K562 (cell line): ENCODE measurements around the gene AMBRA1. TPM values are rescaled to one million over a fixed set of nuclear protein-coding genes. Genes with fewer than 3 reads are reported as not detected.
A peak's percentile ranks its signal among the peaks of the same experiment; 100 is the strongest.

Experiments used
- ATAC-seq: fragments of 200-7000 bp; cut with Tn5 transposase; 3 replicates; pipeline ENCODE4 v1.9.1; 2020; ENCODE audit warnings: moderate library complexity
- BruUV-seq: library from RNA; stranded (reverse); fragments of 400-500 nt; replicated peaks from 2 replicates; lab custom pipeline; 2021; lab: Mats Ljungman, UMichigan
- CTCF ChIA-PET: fragments of 300-600 bp; formaldehyde crosslinking; extraction: SDS; loops from one replicate; lab custom pipeline; 2021; ENCODE audit warnings: low intra/inter-chr PET ratio; lab: Yijun Ruan, JAX
- POLR2A ChIA-PET: fragments of 300-600, 350-650 bp; sonication (Branson Sonifier 250); formaldehyde crosslinking; extraction: SDS; loops from one replicate; lab custom pipeline; 2021; ENCODE audit warnings: antibody characterized with exemption, inconsistent platforms; lab: Yijun Ruan, JAX
- DNase-seq, 4 experiments: peaks; one replicate each; pipeline versions ENCODE4 v3.0.0 to v3.0.0-alpha.2; 2011 to 2018; ENCODE audit warnings: low spot score in 3 of 4, mixed read lengths in 3 of 4; ENCODE audit errors: extremely low read depth in 1 of 4
- FAIRE-seq: peaks from 2 replicates; lab custom pipeline; 2011; peaks lifted over from hg19 to GRCh38; lab: Jason Lieb, UNC
- H2AFZ ChIP-seq: 2 replicates; pipeline ENCODE4 v1.6.0; 2011; ENCODE audit warnings: low read depth, low read length, control low read depth, inconsistent platforms
- H3K27ac ChIP-seq: fragments of 200-600 bp; 3 replicates; pipeline ENCODE4 v1.8.0; 2011; ENCODE audit warnings: low read depth, mild to moderate bottlenecking, control low read depth, inconsistent platforms, low read length, moderate library complexity, mixed read lengths; ENCODE audit errors: extremely low read depth
- H3K27me3 ChIP-seq, 2 experiments: fragments of 300-600 bp in 1 of 2; 2 replicates in 1 of 2; 3 replicates in 1 of 2; pipeline versions ENCODE4 v1.6.0 to v1.8.0; 2011; ENCODE audit warnings: inconsistent platforms in 2 of 2, low read length in 2 of 2, mild to moderate bottlenecking in 1 of 2, mixed read lengths in 1 of 2, moderate library complexity in 1 of 2; ENCODE audit not compliant: control insufficient read depth in 2 of 2, insufficient read depth in 2 of 2
- H3K36me3 ChIP-seq: fragments of 300-600 bp; 3 replicates; pipeline ENCODE4 v1.8.0; 2011; ENCODE audit warnings: mild to moderate bottlenecking, low read length, inconsistent platforms; ENCODE audit not compliant: control insufficient read depth, insufficient read depth
- H3K4me1 ChIP-seq, 2 experiments: fragments of 200-600 bp in 1 of 2; replicated peaks in 1 of 2; 2 replicates in 1 of 2; 3 replicates in 1 of 2; pipeline versions ENCODE4 v1.5.1 to v1.8.0; 2011; ENCODE audit warnings: inconsistent platforms in 2 of 2, low read length in 2 of 2, mild to moderate bottlenecking in 1 of 2, mixed read lengths in 1 of 2, moderate library complexity in 1 of 2; ENCODE audit not compliant: control insufficient read depth in 2 of 2, insufficient read depth in 2 of 2
- H3K4me2 ChIP-seq: 2 replicates; pipeline ENCODE4 v1.6.1; 2011; ENCODE audit warnings: low read length, control low read depth, inconsistent platforms, mixed read lengths; ENCODE audit not compliant: insufficient read depth
- H3K4me3 ChIP-seq: fragments of 200-600 bp; sonication (generic), shearing (Covaris generic); 2 replicates; pipeline ENCODE4 v1.5.1; 2016; ENCODE audit warnings: control low read depth, inconsistent platforms
- H3K79me2 ChIP-seq: fragments of 200-600 bp; 3 replicates; pipeline ENCODE4 v1.8.0; 2011; ENCODE audit warnings: low read length, inconsistent platforms; ENCODE audit not compliant: control insufficient read depth, insufficient read depth
- H3K9ac ChIP-seq, 2 experiments: 2 replicates each; pipeline versions ENCODE4 v1.6.0 to v1.6.1; 2011; ENCODE audit warnings: low read depth in 2 of 2, low read length in 2 of 2, control low read depth in 1 of 2, inconsistent platforms in 1 of 2, mild to moderate bottlenecking in 1 of 2, mixed read lengths in 1 of 2; ENCODE audit not compliant: insufficient read depth in 1 of 2
- H3K9me1 ChIP-seq: one replicate; pipeline ENCODE4 v1.6.0; 2011; ENCODE audit warnings: inconsistent platforms, mild to moderate bottlenecking, low read length, moderate library complexity; ENCODE audit not compliant: control insufficient read depth, insufficient read depth
- H3K9me3 ChIP-seq: replicated peaks from 2 replicates; pipeline ENCODE4 v1.5.1; 2011; ENCODE audit warnings: low read depth, low read length, inconsistent platforms; ENCODE audit not compliant: control insufficient read depth, insufficient read depth
- H4K20me1 ChIP-seq: replicated peaks from 2 replicates; pipeline ENCODE4 v1.6.1; 2011; ENCODE audit warnings: low read length, inconsistent platforms, mixed read lengths; ENCODE audit not compliant: control insufficient read depth, insufficient read depth
- BHLHE40 ChIP-seq: IDR thresholded peaks from 2 replicates; pipeline ENCODE4 v1.6.1; 2011; ENCODE audit warnings: low read length, improper control_type of control experiment
- CXXC5 ChIP-seq: fragments of 250-450 bp; sonication (Bioruptor Pico); IDR thresholded peaks from 2 replicates; pipeline ENCODE4 v1.8.0; 2022; ENCODE audit warnings: inconsistent platforms, mild to moderate bottlenecking, moderate library complexity
- EGR1 ChIP-seq: fragments of 450-650 bp; conservative IDR thresholded peaks from 2 replicates; pipeline ENCODE4 v1.6.1; 2017; ENCODE audit warnings: mild to moderate bottlenecking
- JUND ChIP-seq, 2 experiments: IDR thresholded peaks; 2 replicates in 1 of 2; 3 replicates in 1 of 2; pipeline ENCODE4 v1.6.1; 2011; ENCODE audit warnings: borderline replicate concordance in 2 of 2, low read depth in 2 of 2, low read length in 2 of 2, improper control_type of control experiment in 1 of 2, missing biosample characterization in 1 of 2, missing genetic modification characterization in 1 of 2, missing genetic modification reagents in 1 of 2
- MXI1 ChIP-seq: IDR thresholded peaks from 2 replicates; pipeline ENCODE4 v1.6.1; 2011; ENCODE audit warnings: low read depth, mild to moderate bottlenecking, improper control_type of control experiment, low read length
- MYC ChIP-seq, 2 experiments: fragments of 250-450 bp in 1 of 2; sonication (Bioruptor Pico) in 1 of 2; IDR thresholded peaks; 2 replicates each; pipeline versions ENCODE4 v1.5.1 to v1.6.1; 2012 to 2021; ENCODE audit warnings: low read depth in 2 of 2, borderline replicate concordance in 1 of 2, improper control_type of control experiment in 1 of 2, low read length in 1 of 2, mild to moderate bottlenecking in 1 of 2, moderate library complexity in 1 of 2
- SP2 ChIP-seq: IDR thresholded peaks from 2 replicates; pipeline ENCODE4 v1.6.1; 2011; ENCODE audit warnings: mild to moderate bottlenecking, low read depth, low read length, moderate library complexity; ENCODE audit not compliant: poor library complexity, severe bottlenecking; ENCODE audit errors: extremely low read depth
- ZNF778 ChIP-seq: fragments of 450-650 bp; formaldehyde crosslinking; IDR thresholded peaks from 2 replicates; pipeline ENCODE4 v1.4.0; 2020; ENCODE audit warnings: mild to moderate bottlenecking, moderate library complexity
- WGBS: fragments of 100-300 bp; shearing (Covaris generic); methylation state at CpG from one replicate; pipeline ENCODE4 v1.1.6; 2016; ENCODE audit warnings: low coverage, mixed read lengths; ENCODE audit not compliant: insufficient coverage; ENCODE audit errors: missing lambda C conversion rate; 5-methylcytosine and 5-hydroxymethylcytosine counted together
- in situ Hi-C: fragments of 300-500 bp; cut with MboI; formaldehyde crosslinking; loops from 4 replicates; pipeline ENCODE4 v1.15.0; 2018; ENCODE audit warnings: inconsistent platforms, mixed read lengths
- intact Hi-C: fragments of 100-400 bp; cut with micrococcal nuclease; formaldehyde crosslinking; loops from 2 replicates; pipeline ENCODE4 v1.14.2; 2022
- polyA plus RNA-seq, 8 experiments: library from polyadenylated mRNA; depleted of rRNA in 4 of 8; stranded (reverse) in 5 of 8; unstranded in 3 of 8; fragments of >200 nt; fragmentation: Nextera tagmentation in 2 of 8; fragmentation: Illumina TruSeq in 1 of 8; extraction: Ambion mirVana in 2 of 8; extraction: Trizol in 1 of 8; gene quantifications; 2 replicates each; pipeline versions ENCODE4 v1.2.1 to v1.2.3, GENCODE V29; 2011 to 2014; ENCODE audit warnings: inconsistent platforms in 1 of 8, missing spikeins in 1 of 8
- total RNA-seq, 7 experiments: library from RNA; depleted of rRNA in 6 of 7; stranded (reverse); fragments of >200 nt in 6 of 7; fragmentation: Illumina TruSeq in 2 of 7; extraction: Trizol in 2 of 7; gene quantifications; 2 replicates each; pipeline versions ENCODE4 v1.2.1 to v1.2.3, GENCODE V29; 2011 to 2021; ENCODE audit warnings: low replicate concordance in 1 of 7
- TF ChIP-seq, protein P1 (sequence below), 2 experiments: IDR thresholded peaks; 2 replicates each; pipeline ENCODE4 v1.6.1; 2012; ENCODE audit warnings: improper control_type of control experiment in 2 of 2, low read depth in 2 of 2, low read length in 2 of 2, borderline replicate concordance in 1 of 2
- TF ChIP-seq, protein P2 (sequence below): fragments of 450-650 bp; formaldehyde crosslinking; IDR thresholded peaks from 2 replicates; pipeline ENCODE4 v1.4.0; 2020; ENCODE audit warnings: mild to moderate bottlenecking, mixed read lengths

The AMBRA1 gene
- total and polyA plus RNA-seq, 9 of the 15 experiments (the other 6 are each of a cell fraction or from before 2014, with no cell fraction given) = 0.15 to 24.5 (median 13.0) TPM

GRCh38 chr11:46505741-46506482, 87.9 kb downstream of the AMBRA1 start:
- 18% methylated on average over 5 of the region's 6 CpGs for WGBS
- Histone ChIP-seq H3K27me3 (no peaks in the 10 kb centered on the region), H3K36me3 (peaks cover 47% of the 10 kb centered on the region), H4K20me1 (peaks cover 6% of the 10 kb centered on the region; the same call in 1 of the 2 replicates), H2AFZ (no peak overlapping the region), H3K9me1 (peaks cover 7% of the 10 kb centered on the region), H3K4me2 (peak overlapping the region; percentile 19; the same call in 1 of the 2 replicates), H3K9me3 (no peaks in the 10 kb centered on the region), H3K79me2 (peaks cover 8% of the 10 kb centered on the region; the same call in 2 of the 3 replicates), H3K4me1 (peaks cover 13 to 35% of the 10 kb centered on the region in 2 experiments), H3K4me3 (no peak overlapping the region), H3K9ac (peak overlapping the region in 1 of 2 experiments; percentile 69; a peak in 1 of 4 replicates), H3K27ac (peak overlapping the region; percentile 25; the same call in 1 of the 3 replicates)
- peak; percentile 75 for ATAC-seq
- in situ Hi-C loops = no loop called here
- ChIA-PET POLR2A (interaction anchor here (0.7 to 2.0 kb wide), 3 partner anchors 15 to 93 kb away, joined by 3 to 8 read pairs (median 5); no protein-coding TSS in a partner anchor), CTCF (interaction anchor here (0.6 to 0.7 kb wide), 2 partner anchors 30 to 1947 kb away, joined by 3 read pairs; no protein-coding TSS in a partner anchor)
- no TSS peak for BruUV-seq
- peak in 2 of 4 experiments; percentile 39 to 66 for DNase-seq
- intact Hi-C loops = no loop called here
- FAIRE-seq = no peak
- TF ChIP-seq JUND (IDR thresholded peaks at IDR 0.05; ENCODE audit: borderline replicate concordance, low read depth, low read length) (no peak), JUND (tag; IDR thresholded peaks at IDR 0.05; ENCODE audit: borderline replicate concordance, low read depth, low read length) (peak; percentile 11; the same call in 1 of the 3 replicates), BHLHE40 (peak; percentile 57), ZNF778 (CRISPR knock-in tag) (no peak), MYC (IDR thresholded peaks at IDR 0.05; ENCODE audit: low read depth, low read length) (0 out of 2 replicates have a peak, but pooled peaks have one; percentile 16), MYC (CRISPR knock-in tag; IDR thresholded peaks at IDR 0.05; ENCODE audit: borderline replicate concordance, low read depth) (no peak), EGR1 (no peak), CXXC5 (peak; percentile 50), MXI1 (no peak), SP2 (no peak)
- TF ChIP-seq, protein P1, sequence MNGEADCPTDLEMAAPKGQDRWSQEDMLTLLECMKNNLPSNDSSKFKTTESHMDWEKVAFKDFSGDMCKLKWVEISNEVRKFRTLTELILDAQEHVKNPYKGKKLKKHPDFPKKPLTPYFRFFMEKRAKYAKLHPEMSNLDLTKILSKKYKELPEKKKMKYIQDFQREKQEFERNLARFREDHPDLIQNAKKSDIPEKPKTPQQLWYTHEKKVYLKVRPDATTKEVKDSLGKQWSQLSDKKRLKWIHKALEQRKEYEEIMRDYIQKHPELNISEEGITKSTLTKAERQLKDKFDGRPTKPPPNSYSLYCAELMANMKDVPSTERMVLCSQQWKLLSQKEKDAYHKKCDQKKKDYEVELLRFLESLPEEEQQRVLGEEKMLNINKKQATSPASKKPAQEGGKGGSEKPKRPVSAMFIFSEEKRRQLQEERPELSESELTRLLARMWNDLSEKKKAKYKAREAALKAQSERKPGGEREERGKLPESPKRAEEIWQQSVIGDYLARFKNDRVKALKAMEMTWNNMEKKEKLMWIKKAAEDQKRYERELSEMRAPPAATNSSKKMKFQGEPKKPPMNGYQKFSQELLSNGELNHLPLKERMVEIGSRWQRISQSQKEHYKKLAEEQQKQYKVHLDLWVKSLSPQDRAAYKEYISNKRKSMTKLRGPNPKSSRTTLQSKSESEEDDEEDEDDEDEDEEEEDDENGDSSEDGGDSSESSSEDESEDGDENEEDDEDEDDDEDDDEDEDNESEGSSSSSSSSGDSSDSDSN (IDR thresholded peaks at IDR 0.05; ENCODE audit: borderline replicate concordance in 1 of 2, low read depth in 2 of 2, low read length in 2 of 2) = no peak
- TF ChIP-seq, protein P2, sequence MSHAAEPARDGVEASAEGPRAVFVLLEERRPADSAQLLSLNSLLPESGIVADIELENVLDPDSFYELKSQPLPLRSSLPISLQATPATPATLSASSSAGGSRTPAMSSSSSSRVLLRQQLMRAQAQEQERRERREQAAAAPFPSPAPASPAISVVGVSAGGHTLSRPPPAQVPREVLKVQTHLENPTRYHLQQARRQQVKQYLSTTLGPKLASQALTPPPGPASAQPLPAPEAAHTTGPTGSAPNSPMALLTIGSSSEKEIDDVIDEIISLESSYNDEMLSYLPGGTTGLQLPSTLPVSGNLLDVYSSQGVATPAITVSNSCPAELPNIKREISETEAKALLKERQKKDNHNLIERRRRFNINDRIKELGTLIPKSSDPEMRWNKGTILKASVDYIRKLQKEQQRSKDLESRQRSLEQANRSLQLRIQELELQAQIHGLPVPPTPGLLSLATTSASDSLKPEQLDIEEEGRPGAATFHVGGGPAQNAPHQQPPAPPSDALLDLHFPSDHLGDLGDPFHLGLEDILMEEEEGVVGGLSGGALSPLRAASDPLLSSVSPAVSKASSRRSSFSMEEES (CRISPR knock-in tag) = peak; percentile 40
